Loucy (cell line): ENCODE data around the gene IL20.

ENCODE experiments used
- CTCF ChIP-seq: fragments of 200-600 bp; sonication (generic); conservative IDR thresholded peaks from 2 replicates; pipeline ENCODE4 v1.5.1; 2014; ENCODE audit warnings: mild to moderate bottlenecking, antibody characterized with exemption, low read length
- EZH2phosphoT487 ChIP-seq: fragments of 200-600 bp; IDR thresholded peaks from 2 replicates; pipeline ENCODE4 v1.6.1; 2018; ENCODE audit warnings: antibody characterized with exemption, mild to moderate bottlenecking, moderate library complexity, borderline replicate concordance

GRCh38 chr1:206901944-206902343, 36.5 kb downstream of the IL20 start:
- TF ChIP-seq CTCF (no peak), EZH2phosphoT487 (no peak)
